ENCODE measurements around the gene FAM227A. TPM values are rescaled to one million over a fixed set of nuclear protein-coding genes. Genes with fewer than 3 reads are reported as not detected.

The FAM227A gene
- total and polyA plus RNA-seq, 4 experiments from 2014 or later: 0.44 TPM; not detected in 3

- H3K4me1 Mint-ChIP-seq: peaks cover 5 to 7% (median 6%) of the 10 kb centered on the region in 4 donors
- H3K36me3 Mint-ChIP-seq: no peaks in the 10 kb centered on the region
- CTCF ChIA-PET (ENCODE audit: partially characterized antibody): no interaction called here
- Histone ChIP-seq H3K9me3 (ENCODE audit: control insufficient read depth in 1 of 2, low read length in 2 of 2) (no peaks in the 10 kb centered on the region), H3K27me3 (ENCODE audit: insufficient read depth, low read length) (no peaks in the 10 kb centered on the region), H3K36me3 (ENCODE audit: insufficient read depth, low read length) (no peaks in the 10 kb centered on the region), H3K4me3 (ENCODE audit: low read length in 2 of 2) (no peak overlapping the region), H3K27ac (ENCODE audit: low read depth, low read length) (no peak overlapping the region), H3K4me1 (ENCODE audit: insufficient read depth, low read length) (peaks cover 15% of the 10 kb centered on the region)
- H3K27me3 Mint-ChIP-seq: no peaks in the 10 kb centered on the region
- peak overlapping the region in 6 of 8 donors; percentile 9 to 75 (median 51) for H3K4me3 Mint-ChIP-seq
- H3K27ac Mint-ChIP-seq: peak overlapping the region; percentile 5 to 92 (median 79)
- POLR2A ChIA-PET (ENCODE audit: partially characterized antibody): interaction anchor here (0.8 kb wide), 2 partner anchors 20 to 29 kb away, joined by 3 read pairs; no protein-coding TSS in a partner anchor
- intact Hi-C loops (cut with micrococcal nuclease): loop anchor here (5.0 kb wide), 1 partner anchor 41 kb away; the partner anchor contains the start of gene DMC1
- DNase-seq: peak in 1 of 5 donors; percentile 3
- no peaks in the 10 kb centered on the region for H3K9me3 Mint-ChIP-seq
These were observed 124.8 kb downstream of the FAM227A start for GRCh38 chr22:38531251-38531938.

Other genes starting within 250 kb of the FAM227A start
- not detected for gene KCNJ4, start 201.2 kb downstream of the FAM227A start, total RNA-seq
- gene KCNJ4, start 201.2 kb downstream of the FAM227A start, polyA plus RNA-seq: not detected
- gene KDELR3, start 188.3 kb downstream of the FAM227A start, total RNA-seq: not detected
- gene KDELR3, start 188.3 kb downstream of the FAM227A start, polyA plus RNA-seq: under 1 TPM; 0.10 to 0.24 TPM
- 100 to 1,000 TPM; 927 to 960 TPM for gene DDX17, start 150.1 kb downstream of the FAM227A start, total RNA-seq
- gene DDX17, start 150.1 kb downstream of the FAM227A start, polyA plus RNA-seq: 10 to 100 TPM in 1 of 2 donors, 1 to 10 TPM in 1; 10.0 to 44.3 TPM
- gene DMC1, start 86.2 kb downstream of the FAM227A start, total RNA-seq: 1 to 10 TPM in 1 of 2 experiments, under 1 TPM in 1; 0.29 to 1.1 TPM
- gene DMC1, start 86.2 kb downstream of the FAM227A start, polyA plus RNA-seq: not detected
- 10 to 100 TPM; 30.4 to 35.2 TPM for gene CBY1, start 246 bp upstream of the FAM227A start, total RNA-seq
- gene CBY1, start 246 bp upstream of the FAM227A start, polyA plus RNA-seq: 10 to 100 TPM in 1 of 2 donors, 1 to 10 TPM in 1; 3.8 to 10.5 TPM
- 10 to 100 TPM; 41.2 to 42.3 TPM for gene TOMM22, start 25.6 kb upstream of the FAM227A start, total RNA-seq
- 10 to 100 TPM; 60.3 to 78.9 TPM for gene TOMM22, start 25.6 kb upstream of the FAM227A start, polyA plus RNA-seq
- gene JOSD1, start 44.6 kb upstream of the FAM227A start, total RNA-seq: 10 to 100 TPM; 64.6 to 65.4 TPM
- 1 to 10 TPM; 8.0 to 9.6 TPM for gene JOSD1, start 44.6 kb upstream of the FAM227A start, polyA plus RNA-seq
- 10 to 100 TPM; 94.1 to 96.6 TPM for gene GTPBP1, start 49.6 kb upstream of the FAM227A start, total RNA-seq
- 10 to 100 TPM; 14.6 to 30.8 TPM for gene GTPBP1, start 49.6 kb upstream of the FAM227A start, polyA plus RNA-seq
- 1,000 to 10,000 TPM in 1 of 2 experiments, 100 to 1,000 TPM in 1; 988 to 1,004 TPM for gene SUN2, start 99.6 kb upstream of the FAM227A start, total RNA-seq
- 100 to 1,000 TPM; 323 to 643 TPM for gene SUN2, start 99.6 kb upstream of the FAM227A start, polyA plus RNA-seq
- gene DNAL4, start 137.8 kb upstream of the FAM227A start, total RNA-seq: 1 to 10 TPM; 8.6 to 9.6 TPM
- 10 to 100 TPM; 11.1 to 13.3 TPM for gene DNAL4, start 137.8 kb upstream of the FAM227A start, polyA plus RNA-seq
- 1 to 10 TPM; 8.6 to 9.0 TPM for gene NPTXR, start 187.6 kb upstream of the FAM227A start, total RNA-seq
- under 1 TPM; 0.31 to 0.61 TPM for gene NPTXR, start 187.6 kb upstream of the FAM227A start, polyA plus RNA-seq
- 10 to 100 TPM; 85.0 to 88.0 TPM for gene CBX6, start 215.8 kb upstream of the FAM227A start, total RNA-seq
- 10 to 100 TPM in 1 of 2 donors, 1 to 10 TPM in 1; 4.1 to 10.9 TPM for gene CBX6, start 215.8 kb upstream of the FAM227A start, polyA plus RNA-seq

Data from CD4-positive, alpha-beta memory T cell (primary cell).